Measurements from ENCODE around the gene ARMC12. TPM values are rescaled to one million over a fixed set of nuclear protein-coding genes. Genes with fewer than 3 reads are reported as not detected.

ARMC12 gene
- total and polyA plus RNA-seq, 2 experiments from 2014 or later = 0.90 to 0.94 TPM

DNA sequence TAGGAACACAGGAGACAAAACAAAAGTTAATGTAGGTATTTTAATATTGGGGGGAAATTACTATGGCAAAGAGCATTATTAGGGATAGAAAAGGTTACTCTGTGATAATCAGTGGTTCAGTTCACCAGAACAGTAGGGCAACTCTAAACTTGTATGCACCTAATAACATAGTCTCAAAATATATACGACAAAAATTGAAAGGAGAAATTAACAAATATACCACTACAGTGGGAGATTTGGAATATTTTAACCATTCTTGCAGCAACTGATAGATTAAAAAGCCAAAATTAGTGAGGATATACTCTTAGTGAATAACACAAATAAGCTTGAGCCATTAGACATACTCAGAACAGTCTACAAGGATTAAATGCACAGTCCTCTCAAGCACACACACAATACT is 11.0 kb downstream of the ARMC12 start:
- Histone ChIP-seq H3K4me2 (no peak overlapping the region), H4K20me1 (replicated peaks; ENCODE audit: insufficient read depth) (no peaks in the 10 kb centered on the region), H3K27ac (ENCODE audit: low read depth) (no peak overlapping the region), H3K79me2 (replicated peaks; ENCODE audit: insufficient read depth) (no peaks in the 10 kb centered on the region), H2AFZ (no peak overlapping the region), H3K4me1 (ENCODE audit: insufficient read depth) (peaks cover 1% of the 10 kb centered on the region; the same call in 1 of the 2 replicates), H3K4me3 (no peak overlapping the region), H3K36me3 (ENCODE audit: insufficient read depth) (no peaks in the 10 kb centered on the region), H3K9me2 (ENCODE audit: insufficient read depth) (no peaks in the 10 kb centered on the region), H3F3A (replicated peaks; ENCODE audit: low read depth) (no peaks in the 10 kb centered on the region), H3K27me3 (ENCODE audit: insufficient read depth) (no peaks in the 10 kb centered on the region)
- TF ChIP-seq ZNF331 (CRISPR knock-in tag; IDR thresholded peaks at IDR 0.05; ENCODE audit: low read depth) = no peak
- TF ChIP-seq, protein P1, sequence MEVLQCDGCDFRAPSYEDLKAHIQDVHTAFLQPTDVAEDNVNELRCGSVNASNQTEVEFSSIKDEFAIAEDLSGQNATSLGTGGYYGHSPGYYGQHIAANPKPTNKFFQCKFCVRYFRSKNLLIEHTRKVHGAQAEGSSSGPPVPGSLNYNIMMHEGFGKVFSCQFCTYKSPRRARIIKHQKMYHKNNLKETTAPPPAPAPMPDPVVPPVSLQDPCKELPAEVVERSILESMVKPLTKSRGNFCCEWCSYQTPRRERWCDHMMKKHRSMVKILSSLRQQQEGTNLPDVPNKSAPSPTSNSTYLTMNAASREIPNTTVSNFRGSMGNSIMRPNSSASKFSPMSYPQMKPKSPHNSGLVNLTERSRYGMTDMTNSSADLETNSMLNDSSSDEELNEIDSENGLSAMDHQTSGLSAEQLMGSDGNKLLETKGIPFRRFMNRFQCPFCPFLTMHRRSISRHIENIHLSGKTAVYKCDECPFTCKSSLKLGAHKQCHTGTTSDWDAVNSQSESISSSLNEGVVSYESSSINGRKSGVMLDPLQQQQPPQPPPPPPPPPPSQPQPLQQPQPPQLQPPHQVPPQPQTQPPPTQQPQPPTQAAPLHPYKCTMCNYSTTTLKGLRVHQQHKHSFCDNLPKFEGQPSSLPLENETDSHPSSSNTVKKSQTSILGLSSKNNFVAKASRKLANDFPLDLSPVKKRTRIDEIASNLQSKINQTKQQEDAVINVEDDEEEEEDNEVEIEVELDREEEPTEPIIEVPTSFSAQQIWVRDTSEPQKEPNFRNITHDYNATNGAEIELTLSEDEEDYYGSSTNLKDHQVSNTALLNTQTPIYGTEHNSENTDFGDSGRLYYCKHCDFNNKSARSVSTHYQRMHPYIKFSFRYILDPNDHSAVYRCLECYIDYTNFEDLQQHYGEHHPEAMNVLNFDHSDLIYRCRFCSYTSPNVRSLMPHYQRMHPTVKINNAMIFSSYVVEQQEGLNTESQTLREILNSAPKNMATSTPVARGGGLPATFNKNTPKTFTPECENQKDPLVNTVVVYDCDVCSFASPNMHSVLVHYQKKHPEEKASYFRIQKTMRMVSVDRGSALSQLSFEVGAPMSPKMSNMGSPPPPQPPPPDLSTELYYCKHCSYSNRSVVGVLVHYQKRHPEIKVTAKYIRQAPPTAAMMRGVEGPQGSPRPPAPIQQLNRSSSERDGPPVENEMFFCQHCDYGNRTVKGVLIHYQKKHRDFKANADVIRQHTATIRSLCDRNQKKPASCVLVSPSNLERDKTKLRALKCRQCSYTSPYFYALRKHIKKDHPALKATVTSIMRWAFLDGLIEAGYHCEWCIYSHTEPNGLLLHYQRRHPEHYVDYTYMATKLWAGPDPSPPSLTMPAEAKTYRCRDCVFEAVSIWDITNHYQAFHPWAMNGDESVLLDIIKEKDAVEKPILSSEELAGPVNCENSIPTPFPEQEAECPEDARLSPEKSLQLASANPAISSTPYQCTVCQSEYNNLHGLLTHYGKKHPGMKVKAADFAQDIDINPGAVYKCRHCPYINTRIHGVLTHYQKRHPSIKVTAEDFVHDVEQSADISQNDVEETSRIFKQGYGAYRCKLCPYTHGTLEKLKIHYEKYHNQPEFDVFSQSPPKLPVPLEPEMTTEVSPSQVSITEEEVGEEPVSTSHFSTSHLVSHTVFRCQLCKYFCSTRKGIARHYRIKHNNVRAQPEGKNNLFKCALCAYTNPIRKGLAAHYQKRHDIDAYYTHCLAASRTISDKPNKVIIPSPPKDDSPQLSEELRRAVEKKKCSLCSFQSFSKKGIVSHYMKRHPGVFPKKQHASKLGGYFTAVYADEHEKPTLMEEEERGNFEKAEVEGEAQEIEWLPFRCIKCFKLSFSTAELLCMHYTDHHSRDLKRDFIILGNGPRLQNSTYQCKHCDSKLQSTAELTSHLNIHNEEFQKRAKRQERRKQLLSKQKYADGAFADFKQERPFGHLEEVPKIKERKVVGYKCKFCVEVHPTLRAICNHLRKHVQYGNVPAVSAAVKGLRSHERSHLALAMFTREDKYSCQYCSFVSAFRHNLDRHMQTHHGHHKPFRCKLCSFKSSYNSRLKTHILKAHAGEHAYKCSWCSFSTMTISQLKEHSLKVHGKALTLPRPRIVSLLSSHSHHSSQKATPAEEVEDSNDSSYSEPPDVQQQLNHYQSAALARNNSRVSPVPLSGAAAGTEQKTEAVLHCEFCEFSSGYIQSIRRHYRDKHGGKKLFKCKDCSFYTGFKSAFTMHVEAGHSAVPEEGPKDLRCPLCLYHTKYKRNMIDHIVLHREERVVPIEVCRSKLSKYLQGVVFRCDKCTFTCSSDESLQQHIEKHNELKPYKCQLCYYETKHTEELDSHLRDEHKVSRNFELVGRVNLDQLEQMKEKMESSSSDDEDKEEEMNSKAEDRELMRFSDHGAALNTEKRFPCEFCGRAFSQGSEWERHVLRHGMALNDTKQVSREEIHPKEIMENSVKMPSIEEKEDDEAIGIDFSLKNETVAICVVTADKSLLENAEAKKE (CRISPR knock-in tag; IDR thresholded peaks at IDR 0.05) = no peak
- TF ChIP-seq EZH2 (IDR thresholded peaks at IDR 0.05; ENCODE audit: low read depth, unreplicated experiment) = no peak
- no peak for TF ChIP-seq ZNF114 (CRISPR knock-in tag; IDR thresholded peaks at IDR 0.05)
- TF ChIP-seq CREB1 (CRISPR knock-in tag; IDR thresholded peaks at IDR 0.05; ENCODE audit: low read depth) = no peak
- no peak for TF ChIP-seq POLR2AphosphoS5 (IDR thresholded peaks at IDR 0.05; ENCODE audit: low read depth)
- TF ChIP-seq NANOG (IDR thresholded peaks at IDR 0.05; ENCODE audit: borderline replicate concordance) = no peak
- no peak for TF ChIP-seq JUNB (IDR thresholded peaks at IDR 0.05; ENCODE audit: unreplicated experiment)
- TF ChIP-seq STAT1 (IDR thresholded peaks at IDR 0.05; ENCODE audit: unreplicated experiment) = no peak
- no peak for TF ChIP-seq EZH2phosphoT487 (IDR thresholded peaks at IDR 0.05; ENCODE audit: unreplicated experiment)
- TF ChIP-seq, protein P2, sequence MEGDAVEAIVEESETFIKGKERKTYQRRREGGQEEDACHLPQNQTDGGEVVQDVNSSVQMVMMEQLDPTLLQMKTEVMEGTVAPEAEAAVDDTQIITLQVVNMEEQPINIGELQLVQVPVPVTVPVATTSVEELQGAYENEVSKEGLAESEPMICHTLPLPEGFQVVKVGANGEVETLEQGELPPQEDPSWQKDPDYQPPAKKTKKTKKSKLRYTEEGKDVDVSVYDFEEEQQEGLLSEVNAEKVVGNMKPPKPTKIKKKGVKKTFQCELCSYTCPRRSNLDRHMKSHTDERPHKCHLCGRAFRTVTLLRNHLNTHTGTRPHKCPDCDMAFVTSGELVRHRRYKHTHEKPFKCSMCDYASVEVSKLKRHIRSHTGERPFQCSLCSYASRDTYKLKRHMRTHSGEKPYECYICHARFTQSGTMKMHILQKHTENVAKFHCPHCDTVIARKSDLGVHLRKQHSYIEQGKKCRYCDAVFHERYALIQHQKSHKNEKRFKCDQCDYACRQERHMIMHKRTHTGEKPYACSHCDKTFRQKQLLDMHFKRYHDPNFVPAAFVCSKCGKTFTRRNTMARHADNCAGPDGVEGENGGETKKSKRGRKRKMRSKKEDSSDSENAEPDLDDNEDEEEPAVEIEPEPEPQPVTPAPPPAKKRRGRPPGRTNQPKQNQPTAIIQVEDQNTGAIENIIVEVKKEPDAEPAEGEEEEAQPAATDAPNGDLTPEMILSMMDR (conservative IDR thresholded peaks at IDR 0.05; ENCODE audit: low read depth in 2 of 2) = no peak
- ATAC-seq = no peak
- Mint-ChIP-seq H3K4me3 (no peak overlapping the region), H3K4me1 (peaks cover 6% of the 10 kb centered on the region), H3K27ac (no peak overlapping the region), H3K36me3 (ENCODE audit: low read depth) (no peaks in the 10 kb centered on the region), H3K9me3 (peaks cover 3% of the 10 kb centered on the region; the same call in 2 of the 3 replicates), H3K27me3 (ENCODE audit: insufficient read depth, low read depth, poor library complexity) (peaks cover 9% of the 10 kb centered on the region)
- DNase-seq (ENCODE audit: low spot score) = no peak
